ENCODE data around the gene MFSD2A.
"Not testable (repeated sequence)": the region's sequence is repeated elsewhere in the genome, so short reads cannot be mapped to it uniquely, and the experiment has no call there.

MFSD2A gene

DNA sequence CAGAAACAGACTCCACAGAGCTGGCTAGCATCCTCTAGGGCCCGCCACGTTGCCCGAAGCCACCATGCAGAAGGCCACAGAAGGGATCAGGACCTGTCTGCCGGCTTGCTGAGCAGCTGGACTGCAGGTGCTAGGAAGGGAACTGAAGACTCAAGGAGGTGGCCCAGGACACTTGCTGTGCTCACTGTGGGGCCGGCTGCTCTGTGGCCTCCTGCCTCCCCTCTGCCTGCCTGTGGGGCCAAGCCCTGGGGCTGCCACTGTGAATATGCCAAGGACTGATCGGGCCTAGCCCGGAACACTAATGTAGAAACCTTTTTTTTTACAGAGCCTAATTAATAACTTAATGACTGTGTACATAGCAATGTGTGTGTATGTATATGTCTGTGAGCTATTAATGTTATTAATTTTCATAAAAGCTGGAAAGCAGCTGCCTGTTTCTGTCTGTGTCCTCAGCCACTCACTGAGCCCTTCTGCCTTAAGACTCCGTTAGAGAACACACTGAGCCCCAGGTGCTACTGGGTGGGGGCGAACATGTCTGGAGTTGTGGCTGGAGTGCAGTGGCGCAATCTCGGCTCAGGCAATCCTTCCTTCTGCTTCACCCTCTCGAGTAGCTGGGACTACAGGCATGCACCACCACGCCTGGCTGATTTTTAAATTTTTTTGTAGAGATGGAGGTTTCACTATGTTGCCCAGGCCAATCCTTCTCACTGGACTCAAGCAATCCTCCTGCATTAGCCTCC, 14.8 kb downstream of the MFSD2A start:
- no peak for DNase-seq

DNA sequence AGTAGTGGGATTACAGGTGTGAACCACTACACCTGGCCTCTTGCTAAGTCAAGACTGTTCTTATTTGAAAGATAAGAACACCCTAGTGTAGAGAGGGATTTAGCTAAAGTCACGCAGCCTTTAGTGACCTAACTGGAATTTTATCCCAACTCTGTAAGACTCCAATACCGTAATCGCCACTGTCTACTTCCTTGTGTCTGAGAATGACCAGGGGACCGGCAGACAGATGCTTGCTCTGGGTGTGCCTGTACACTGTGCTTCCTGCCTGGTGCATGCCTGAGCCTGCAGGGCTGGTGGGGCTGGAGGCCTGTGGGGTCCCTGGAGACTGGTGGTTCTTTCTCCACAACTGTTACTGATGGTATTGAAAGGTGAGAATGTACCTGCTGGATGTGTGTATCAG, 15.3 kb downstream of the MFSD2A start:
- no peak for DNase-seq

DNA sequence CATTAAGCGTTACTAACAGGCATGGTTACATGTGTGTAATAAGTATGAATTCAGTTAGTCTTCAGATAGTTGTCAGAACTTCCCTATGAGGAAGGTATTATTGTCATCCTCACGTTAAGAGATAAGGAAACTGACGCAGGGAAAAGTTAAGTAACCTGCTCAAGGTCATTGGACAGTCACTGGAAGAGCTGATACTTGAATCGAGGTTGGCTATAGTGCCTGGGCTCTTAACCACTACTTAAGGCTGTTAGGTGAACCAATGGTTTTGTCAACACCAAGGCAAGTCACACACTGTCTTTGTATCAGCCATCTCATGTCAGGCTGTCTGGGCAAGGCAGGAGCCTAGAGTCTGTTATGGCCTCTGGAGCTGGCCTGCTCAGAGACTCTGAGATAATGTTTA, 16.2 kb downstream of the MFSD2A start:
- DNase-seq: no peak

DNA sequence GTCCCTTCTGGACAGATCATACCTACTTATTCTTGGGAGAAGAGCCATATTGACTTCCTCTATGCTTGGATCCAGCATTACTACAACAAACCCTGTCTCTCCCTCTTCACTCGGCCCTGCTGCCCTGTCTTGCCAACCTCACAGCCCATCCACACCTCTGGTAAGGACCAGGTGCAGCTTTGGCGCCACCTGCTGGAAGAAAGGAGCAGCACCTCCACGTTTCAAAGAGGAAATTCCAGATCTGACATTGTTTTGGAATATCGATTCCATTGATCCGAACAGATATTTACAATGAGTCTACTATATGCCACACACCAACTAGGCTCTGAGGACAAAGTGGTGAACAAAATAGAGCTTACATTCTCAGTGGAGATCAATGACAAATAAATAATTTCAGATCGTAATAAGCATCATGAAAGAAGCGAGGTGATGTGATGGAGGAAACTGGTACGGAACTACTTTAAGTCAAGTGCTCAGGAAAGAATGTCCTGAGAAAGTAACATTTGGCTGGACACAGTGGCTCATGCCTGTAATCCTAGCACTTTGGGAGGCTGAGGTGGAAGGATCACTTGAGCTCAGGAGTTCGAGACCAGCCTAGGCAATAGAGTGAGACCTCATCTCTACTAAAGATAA, 18.7 kb downstream of the MFSD2A start:
- DNase-seq: peak; percentile 29 to 61 (median 56)

DNA sequence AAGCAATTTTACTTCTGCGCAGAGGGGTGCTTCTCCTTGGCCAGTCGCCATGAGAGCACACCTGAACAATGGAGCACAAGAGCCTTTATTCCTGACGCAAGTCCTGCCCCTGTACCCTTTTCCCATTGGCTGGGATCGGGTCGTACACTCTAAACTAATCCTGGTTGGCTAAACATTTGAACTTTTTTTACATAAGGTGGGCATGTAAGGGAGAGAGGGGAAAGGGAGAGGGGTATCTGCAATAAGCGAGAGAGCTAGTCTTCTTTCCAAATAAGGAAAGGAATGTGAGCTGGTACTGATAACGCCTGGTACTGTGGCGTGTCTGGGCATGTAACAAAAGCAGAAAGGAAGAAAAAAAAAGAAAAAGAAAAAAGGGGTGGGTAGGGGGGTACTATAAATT, 21.8 kb downstream of the MFSD2A start:
- no peak for DNase-seq

DNA sequence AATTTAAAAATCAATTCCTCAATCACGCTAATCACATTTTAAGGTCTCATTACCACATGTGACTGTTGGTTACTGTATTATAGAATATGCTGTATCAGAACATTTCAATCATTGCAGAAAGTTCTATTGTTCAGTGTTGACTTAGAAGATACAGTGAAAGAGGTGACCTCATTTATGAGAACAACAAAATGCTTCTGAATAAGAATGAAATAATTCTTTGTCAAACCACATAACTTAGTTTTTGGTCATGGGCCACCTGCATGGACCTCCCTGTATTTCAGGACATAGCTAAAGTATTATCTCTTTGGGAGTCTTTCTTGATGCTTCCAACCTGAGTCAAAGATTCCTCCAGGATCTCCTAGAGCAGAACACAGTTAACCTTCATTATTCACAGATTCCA, 22.3 kb downstream of the MFSD2A start:
- DNase-seq: no peak

DNA sequence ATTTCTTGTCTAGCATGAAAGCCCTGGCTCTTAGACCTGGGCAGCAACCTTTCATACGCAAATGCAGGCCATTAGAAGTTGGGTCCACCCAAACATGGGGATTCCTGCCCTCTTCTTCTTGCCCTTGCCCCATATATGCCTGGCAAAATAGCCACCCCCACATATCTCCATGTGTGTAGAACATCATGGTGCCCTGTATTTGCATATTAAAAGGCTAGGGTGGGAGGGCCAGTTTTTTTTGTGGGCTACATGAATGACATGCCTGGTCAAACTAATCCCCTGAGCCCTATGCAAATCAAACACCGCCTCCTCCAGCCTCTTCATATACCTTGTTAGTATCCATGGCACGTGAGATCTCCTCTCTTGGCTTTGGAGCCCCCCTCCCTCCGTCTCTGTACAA, 24.7 kb downstream of the MFSD2A start:
- no peak for DNase-seq

- no peak for DNase-seq
These were observed 25.8 kb downstream of the MFSD2A start for GRCh38 chr1:39980555-39981313.

DNA sequence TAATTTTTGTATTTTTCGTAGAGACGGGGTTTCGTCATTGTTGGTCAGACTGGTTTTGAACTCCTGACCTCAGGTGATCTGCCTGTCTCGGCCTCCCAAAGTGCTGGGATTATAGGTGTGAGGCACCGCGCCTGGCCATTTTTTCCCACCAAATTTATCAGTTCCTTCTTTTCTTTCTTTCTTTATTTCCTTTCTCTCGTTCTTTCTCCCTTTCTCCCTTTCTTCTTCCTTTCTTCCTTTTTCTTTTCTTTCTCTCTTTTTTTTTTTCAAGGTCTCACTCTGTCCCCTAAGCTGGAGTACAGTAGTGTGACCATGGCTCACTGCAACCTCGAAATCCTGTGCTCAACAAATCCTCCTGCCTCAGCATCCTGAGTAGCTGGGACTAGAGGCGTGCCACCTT, 26.4 kb downstream of the MFSD2A start:
- DNase-seq: no peak

GRCh38 chr1:39981945-39982344, 27.0 kb downstream of the MFSD2A start:
- DNase-seq: no peak

DNA sequence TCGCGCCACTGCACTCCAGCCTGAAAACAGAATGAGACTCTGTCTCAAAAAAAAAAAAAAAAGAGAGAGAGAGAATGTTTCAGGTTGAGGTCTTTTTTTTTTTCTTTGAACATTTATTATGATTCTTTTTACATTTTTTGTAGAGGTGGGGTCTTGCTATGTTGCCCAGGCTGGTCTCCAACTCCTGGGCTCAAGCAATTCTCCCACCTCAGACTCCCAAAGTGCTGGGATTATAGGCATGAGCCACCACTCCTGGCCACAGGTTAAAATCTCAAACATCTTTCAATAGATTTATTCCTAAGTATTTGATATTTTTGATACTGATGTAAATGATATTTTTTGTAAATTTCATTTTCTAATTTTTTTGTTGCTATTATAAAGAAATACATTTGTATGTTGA, 29.5 kb downstream of the MFSD2A start:
- not testable (repeated sequence) for DNase-seq

DNA sequence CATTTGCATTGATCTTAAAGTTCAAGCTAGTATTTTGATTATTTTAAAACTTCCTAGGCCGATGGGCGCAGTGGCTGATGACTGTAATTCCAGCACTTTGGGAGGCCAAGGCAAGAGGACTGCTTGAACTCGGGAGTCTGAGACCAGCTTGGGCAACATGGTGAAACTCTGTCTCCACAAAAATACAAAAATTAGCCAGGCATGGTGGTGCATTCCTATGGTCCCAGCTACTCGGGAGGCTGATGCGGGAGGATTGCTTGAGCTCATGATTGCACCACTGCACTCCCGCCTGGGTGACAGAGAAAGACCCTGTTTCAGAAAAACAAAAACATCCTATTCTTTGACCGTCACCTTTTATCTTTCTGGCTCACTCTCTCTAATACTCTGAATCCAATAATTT, 30.0 kb downstream of the MFSD2A start:
- no peak for DNase-seq

- DNase-seq: no peak
These were observed 32.9 kb downstream of the MFSD2A start for GRCh38 chr1:39987869-39988268.

GRCh38 chr1:39988618-39989343, 33.8 kb downstream of the MFSD2A start:
- no peak for DNase-seq

- no peak for DNase-seq
These were observed 35.5 kb downstream of the MFSD2A start for GRCh38 chr1:39990428-39990827.

GRCh38 chr1:39992234-39992633, 37.3 kb downstream of the MFSD2A start:
- DNase-seq: no peak

DNA sequence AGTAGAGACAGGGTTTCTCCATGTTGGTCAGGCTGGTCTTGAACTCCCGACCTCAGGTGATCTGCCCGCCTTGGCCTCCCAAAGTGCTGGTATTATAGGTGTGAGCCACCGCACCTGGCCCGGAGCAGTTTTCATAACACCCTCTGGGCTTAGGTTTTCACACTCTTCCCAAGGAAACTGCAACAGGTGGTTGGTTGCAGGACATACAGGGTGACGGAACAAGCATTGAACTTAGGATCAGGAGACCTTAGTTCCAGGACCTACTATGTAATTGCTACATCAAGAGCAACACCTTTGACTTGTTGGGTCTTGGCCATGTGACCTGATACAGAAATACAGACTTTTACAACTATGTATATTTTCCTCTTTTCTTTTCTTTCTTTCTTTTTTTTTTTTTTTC, 37.9 kb downstream of the MFSD2A start:
- no peak for DNase-seq

- no peak for DNase-seq
These were observed 41.0 kb downstream of the MFSD2A start for GRCh38 chr1:39995973-39996393.

DNA sequence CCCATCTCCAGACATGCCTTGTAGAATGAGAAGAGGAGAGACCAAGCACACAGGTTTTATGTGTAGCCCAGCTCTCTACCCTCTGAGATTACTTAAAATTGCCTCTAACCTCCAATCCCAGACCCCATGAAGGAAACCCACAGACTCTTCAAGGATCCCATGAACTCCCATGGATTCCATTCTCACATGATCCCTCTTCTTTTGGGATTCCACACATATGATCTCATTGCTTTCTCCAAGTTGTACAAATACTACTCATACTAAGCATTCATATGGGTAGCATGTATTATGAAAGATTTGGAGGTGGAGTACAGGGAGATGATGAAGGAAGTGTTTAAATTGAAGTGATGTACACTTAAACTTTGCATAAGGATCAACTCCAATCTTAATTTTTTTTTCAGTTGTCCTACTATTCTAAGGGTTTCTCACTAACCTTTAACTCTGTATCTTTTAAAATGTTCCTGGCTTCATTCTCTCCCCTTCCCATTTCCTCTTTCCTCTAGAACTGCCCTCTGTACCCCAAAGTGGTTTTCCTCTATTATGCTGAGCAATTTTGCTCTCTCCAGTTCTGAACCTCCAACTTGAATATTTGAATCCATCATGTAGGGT, 41.6 kb downstream of the MFSD2A start:
- DNase-seq: no peak

DNA sequence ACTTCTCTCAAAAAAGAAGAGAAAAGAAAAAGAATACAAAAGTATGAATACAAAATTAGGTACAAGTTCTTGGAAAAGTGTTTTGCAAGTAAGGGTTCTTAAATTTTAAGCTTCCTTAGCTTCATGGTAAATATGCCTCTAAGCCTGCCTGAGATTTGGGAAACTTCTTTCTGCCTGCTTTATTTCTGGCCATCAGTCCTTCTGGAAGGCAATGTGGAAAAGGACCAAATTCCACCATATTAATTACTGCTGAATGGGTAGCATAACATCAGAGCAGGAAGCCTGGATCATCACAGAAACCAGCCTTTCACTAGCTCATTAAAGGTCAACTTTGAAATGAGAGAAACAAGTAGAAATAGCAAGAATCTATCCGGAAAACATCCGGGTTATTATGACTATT, 46.5 kb downstream of the MFSD2A start:
- no peak for DNase-seq

GRCh38 chr1:40003156-40004093, 48.5 kb downstream of the MFSD2A start:
- DNase-seq: no peak

GRCh38 chr1:40004857-40005256, 49.9 kb downstream of the MFSD2A start:
- no peak for DNase-seq
